H1 (cell line): Measurements from ENCODE around the gene SAE1. TPM values are rescaled to one million over a fixed set of nuclear protein-coding genes. Genes with fewer than 3 reads are reported as not detected.

ENCODE experiments used
- ASH2L ChIP-seq: fragments of 200-600, 300-600 bp; sonication (generic); IDR thresholded peaks from one replicate; pipeline ENCODE4 v1.7.1; 2017; ENCODE audit warnings: low read length
- JUND ChIP-seq: IDR thresholded peaks from 2 replicates; pipeline ENCODE4 v1.6.1; 2011; ENCODE audit warnings: mild to moderate bottlenecking, improper control_type of control experiment, low read length
- polyA plus RNA-seq, 7 experiments: library from polyadenylated mRNA; depleted of rRNA in 3 of 7; stranded (reverse) in 5 of 7; unstranded in 2 of 7; fragments of >200 nt in 5 of 7; fragments of 200-250 nt in 2 of 7; gene quantifications; 1 replicate in 5 of 7; 2 replicates in 1 of 7; 4 replicates in 1 of 7; pipeline versions ENCODE4 v1.2.1 to v1.2.3, GENCODE V29; 2011 to 2013; ENCODE audit warnings: missing spikeins in 2 of 7, mixed read lengths in 2 of 7
- total RNA-seq: library from RNA; stranded (reverse); fragmentation: NEBNext Ultra II Directional; extraction: Animal tissue kit (Norgen Biotek cat#: 25700); gene quantifications from 2 replicates; pipeline ENCODE4 v1.2.1, GENCODE V29; 2021
- TF ChIP-seq, protein P1 (sequence below): IDR thresholded peaks from 2 replicates; pipeline ENCODE4 v1.6.1; 2012; ENCODE audit warnings: inconsistent platforms

Gene SAE1
- total and polyA plus RNA-seq, 2 of the 8 experiments (the other 6 are each of a cell fraction or from before 2014, with no cell fraction given) = 213 to 268 TPM

DNA sequence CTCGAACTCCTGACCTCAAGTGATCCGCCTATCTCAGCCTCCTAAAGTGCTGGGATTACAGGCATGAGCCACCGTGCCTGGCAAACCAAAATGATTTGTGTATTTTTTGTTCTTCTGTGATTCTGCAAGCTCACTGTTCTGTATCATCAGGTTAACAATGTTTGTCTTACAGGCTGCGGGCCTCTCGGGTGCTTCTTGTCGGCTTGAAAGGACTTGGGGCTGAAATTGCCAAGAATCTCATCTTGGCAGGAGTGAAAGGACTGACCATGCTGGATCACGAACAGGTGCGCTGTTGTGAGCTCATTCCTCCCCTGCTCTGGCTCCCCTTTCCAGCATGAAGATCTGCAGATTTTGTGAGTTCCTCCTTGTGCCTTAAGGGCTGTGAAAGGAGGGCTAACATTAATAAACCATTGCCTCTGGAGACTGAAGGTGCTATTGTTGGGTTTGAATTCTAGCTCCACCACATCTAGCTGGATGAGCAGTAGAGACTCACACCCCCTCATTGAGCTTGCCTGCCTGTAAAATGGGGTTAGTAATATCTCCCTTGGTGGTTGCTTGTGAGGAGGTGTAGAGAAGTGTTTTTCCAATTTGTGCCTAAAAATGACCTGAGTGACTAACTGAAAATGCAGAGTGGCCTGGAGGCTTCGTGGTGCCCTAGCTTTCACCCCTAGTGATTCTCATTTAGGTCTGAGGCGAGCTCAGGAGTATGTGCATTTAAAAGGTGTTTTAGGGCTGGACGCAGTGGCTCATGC, 12.9 kb downstream of the SAE1 start (continued):
- TF ChIP-seq, protein P1, sequence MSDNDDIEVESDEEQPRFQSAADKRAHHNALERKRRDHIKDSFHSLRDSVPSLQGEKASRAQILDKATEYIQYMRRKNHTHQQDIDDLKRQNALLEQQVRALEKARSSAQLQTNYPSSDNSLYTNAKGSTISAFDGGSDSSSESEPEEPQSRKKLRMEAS = no peak
- TF ChIP-seq ASH2L (no peak), JUND (no peak)
